HEK293T (cell line): ENCODE results near the gene GNPDA1.

Source experiments
- ARNT ChIP-seq: fragments of 450-650 bp; IDR thresholded peaks from 2 replicates; pipeline ENCODE4 v1.6.1; 2017; ENCODE audit warnings: mild to moderate bottlenecking
- BHLHE40 ChIP-seq: fragments of 450-650 bp; IDR thresholded peaks from 2 replicates; pipeline ENCODE4 v1.6.1; 2016; ENCODE audit warnings: mild to moderate bottlenecking, moderate library complexity, borderline replicate concordance
- CTBP1 ChIP-seq: fragments of 450-650 bp; IDR thresholded peaks from 2 replicates; pipeline ENCODE4 v1.6.1; 2016; ENCODE audit warnings: borderline replicate concordance
- FOXM1 ChIP-seq: fragments of 450-650 bp; IDR thresholded peaks from 2 replicates; pipeline ENCODE4 v1.6.1; 2017; ENCODE audit warnings: mild to moderate bottlenecking, borderline replicate concordance
- HDGF ChIP-seq: fragments of 450-650 bp; IDR thresholded peaks from 2 replicates; pipeline ENCODE4 v1.6.1; 2017; ENCODE audit warnings: antibody characterized with exemption, borderline replicate concordance
- PKNOX1 ChIP-seq: fragments of 450-650 bp; IDR thresholded peaks from 2 replicates; pipeline ENCODE4 v1.6.1; 2016
- SUZ12 ChIP-seq: fragments of 450-650 bp; IDR thresholded peaks from 2 replicates; pipeline ENCODE4 v1.6.1; 2016; ENCODE audit warnings: mild to moderate bottlenecking
- TARDBP ChIP-seq: fragments of 450-650 bp; IDR thresholded peaks from 2 replicates; pipeline ENCODE4 v1.6.1; 2016

GRCh38 chr5:141994511-141995136, 18.2 kb downstream of the GNPDA1 start:
- TF ChIP-seq FOXM1 (no peak), ARNT (no peak), TARDBP (no peak), BHLHE40 (no peak), HDGF (no peak), CTBP1 (no peak), SUZ12 (no peak), PKNOX1 (no peak)
